ENCODE data around the gene JMJD6. TPM values are rescaled to one million over a fixed set of nuclear protein-coding genes. Genes with fewer than 3 reads are reported as not detected.

The JMJD6 gene
- total and polyA plus RNA-seq, 2 donors from 2014 or later: 23.6 to 34.3 TPM

DNA sequence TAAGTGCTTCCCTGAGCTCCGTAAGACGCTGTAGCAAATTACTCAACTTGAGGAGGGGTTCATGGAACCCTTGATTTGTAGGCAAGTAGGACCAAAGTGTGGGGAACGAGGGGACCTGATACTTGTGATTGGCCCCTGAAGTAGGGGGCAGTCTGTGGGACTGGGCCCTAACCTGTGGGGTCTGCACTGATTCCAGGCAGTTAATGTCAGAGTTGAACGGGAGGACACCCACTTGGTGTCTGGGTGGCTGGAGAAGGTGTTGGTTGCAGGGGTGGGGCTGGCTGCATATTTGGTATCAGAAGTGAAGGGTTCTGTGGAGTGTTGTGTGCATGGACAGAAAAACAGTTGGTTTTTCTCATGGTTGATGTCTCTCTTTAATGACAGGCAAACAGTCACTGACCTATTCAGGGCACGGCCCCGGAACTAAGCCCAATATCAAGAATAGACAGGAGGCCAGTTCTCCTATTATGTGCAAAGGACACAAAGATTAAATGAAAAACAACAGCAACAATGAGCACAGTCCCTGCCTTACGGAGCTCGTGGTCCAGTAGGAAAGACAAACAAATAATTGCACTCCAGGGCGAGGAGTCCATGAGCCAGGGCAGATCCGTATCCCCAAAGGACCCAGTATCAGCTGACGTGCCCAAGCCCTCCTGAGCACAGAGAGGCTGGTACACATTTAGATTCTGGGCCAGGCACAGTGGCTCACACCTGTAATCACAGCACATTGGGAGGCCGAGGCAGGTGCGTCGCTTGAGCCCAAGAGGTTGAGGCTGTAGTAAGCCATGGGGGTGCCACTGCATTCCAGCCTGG is 34.8 kb downstream of the JMJD6 start:
- Histone ChIP-seq H3K36me3 (ENCODE audit: control insufficient read depth in 2 of 3, insufficient read depth in 3 of 3, low read length in 3 of 3) (no peaks in the 10 kb centered on the region), H3K9ac (ENCODE audit: low read length in 3 of 3) (no peak overlapping the region), H3K27ac (ENCODE audit: low read depth in 2 of 2, low read length in 2 of 2) (no peak overlapping the region), H3K4me1 (ENCODE audit: control insufficient read depth in 2 of 3, insufficient read depth in 2 of 3, low read depth in 1 of 3, low read length in 3 of 3) (peaks cover 0 to 8% (median 0%) of the 10 kb centered on the region in 3 donors), H3K27me3 (ENCODE audit: control insufficient read depth, insufficient read depth, low read length) (no peaks in the 10 kb centered on the region), H3K4me3 (ENCODE audit: low read length in 3 of 3) (no peak overlapping the region), H3K9me3 (ENCODE audit: control insufficient read depth in 2 of 3, insufficient read depth in 1 of 3, low read length in 3 of 3) (no peaks in the 10 kb centered on the region)
- DNase-seq (peak in 1 of 5 donors; percentile 35), FAIRE-seq (no peak)
- intact Hi-C loops (cut with DNase I): no loop called here
- TF ChIP-seq, protein P1, sequence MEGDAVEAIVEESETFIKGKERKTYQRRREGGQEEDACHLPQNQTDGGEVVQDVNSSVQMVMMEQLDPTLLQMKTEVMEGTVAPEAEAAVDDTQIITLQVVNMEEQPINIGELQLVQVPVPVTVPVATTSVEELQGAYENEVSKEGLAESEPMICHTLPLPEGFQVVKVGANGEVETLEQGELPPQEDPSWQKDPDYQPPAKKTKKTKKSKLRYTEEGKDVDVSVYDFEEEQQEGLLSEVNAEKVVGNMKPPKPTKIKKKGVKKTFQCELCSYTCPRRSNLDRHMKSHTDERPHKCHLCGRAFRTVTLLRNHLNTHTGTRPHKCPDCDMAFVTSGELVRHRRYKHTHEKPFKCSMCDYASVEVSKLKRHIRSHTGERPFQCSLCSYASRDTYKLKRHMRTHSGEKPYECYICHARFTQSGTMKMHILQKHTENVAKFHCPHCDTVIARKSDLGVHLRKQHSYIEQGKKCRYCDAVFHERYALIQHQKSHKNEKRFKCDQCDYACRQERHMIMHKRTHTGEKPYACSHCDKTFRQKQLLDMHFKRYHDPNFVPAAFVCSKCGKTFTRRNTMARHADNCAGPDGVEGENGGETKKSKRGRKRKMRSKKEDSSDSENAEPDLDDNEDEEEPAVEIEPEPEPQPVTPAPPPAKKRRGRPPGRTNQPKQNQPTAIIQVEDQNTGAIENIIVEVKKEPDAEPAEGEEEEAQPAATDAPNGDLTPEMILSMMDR (IDR thresholded peaks at IDR 0.05; ENCODE audit: borderline replicate concordance, extremely low read depth, insufficient read depth): no peak

DNA sequence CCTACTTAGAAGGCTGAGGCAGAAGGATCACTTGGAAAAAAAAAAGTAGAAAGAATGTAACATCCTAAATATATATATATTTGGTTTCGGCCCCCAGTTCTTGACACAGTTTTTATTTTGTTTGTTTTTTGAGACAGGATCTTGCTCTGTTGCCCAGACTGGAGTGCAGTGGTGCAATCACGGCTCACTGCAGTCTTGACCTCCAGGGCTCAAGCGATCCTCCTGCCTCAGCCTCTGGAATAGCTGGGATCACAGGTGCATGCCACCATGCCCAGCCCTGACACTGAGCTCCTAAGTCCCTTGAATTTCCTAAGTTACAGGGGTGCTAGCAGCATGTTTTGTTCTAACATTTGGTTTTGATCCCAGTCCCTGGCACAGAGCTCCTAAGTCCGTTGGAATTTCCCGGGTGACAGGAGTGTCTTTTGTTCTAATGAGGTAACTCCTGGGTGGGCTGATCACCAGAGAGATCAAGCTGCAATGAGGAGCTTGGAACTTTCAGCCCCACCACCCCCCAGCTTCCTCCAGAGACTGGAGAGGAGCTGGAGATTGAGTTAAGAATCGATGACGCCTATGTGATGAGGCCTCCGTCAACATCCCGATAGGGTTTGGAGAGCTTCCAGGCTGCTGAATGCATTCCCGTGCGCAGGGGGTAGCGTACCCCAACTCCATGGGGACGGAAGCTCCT is 35.7 kb downstream of the JMJD6 start:
- DNase-seq: no peak
- no peak for FAIRE-seq
- Histone ChIP-seq H3K27me3 (ENCODE audit: control insufficient read depth, insufficient read depth, low read length) (no peaks in the 10 kb centered on the region), H3K27ac (ENCODE audit: low read depth in 2 of 2, low read length in 2 of 2) (no peak overlapping the region), H3K36me3 (ENCODE audit: control insufficient read depth in 2 of 3, insufficient read depth in 3 of 3, low read length in 3 of 3) (no peaks in the 10 kb centered on the region), H3K9me3 (ENCODE audit: control insufficient read depth in 2 of 3, insufficient read depth in 1 of 3, low read length in 3 of 3) (no peaks in the 10 kb centered on the region), H3K9ac (ENCODE audit: low read length in 3 of 3) (no peak overlapping the region), H3K4me3 (ENCODE audit: low read length in 3 of 3) (no peak overlapping the region), H3K4me1 (ENCODE audit: control insufficient read depth in 2 of 3, insufficient read depth in 2 of 3, low read depth in 1 of 3, low read length in 3 of 3) (peaks cover 0 to 7% (median 0%) of the 10 kb centered on the region in 3 donors)
- TF ChIP-seq, protein P1 (IDR thresholded peaks at IDR 0.05; ENCODE audit: borderline replicate concordance, extremely low read depth, insufficient read depth): no peak
- intact Hi-C loops (cut with DNase I): no loop called here

DNA sequence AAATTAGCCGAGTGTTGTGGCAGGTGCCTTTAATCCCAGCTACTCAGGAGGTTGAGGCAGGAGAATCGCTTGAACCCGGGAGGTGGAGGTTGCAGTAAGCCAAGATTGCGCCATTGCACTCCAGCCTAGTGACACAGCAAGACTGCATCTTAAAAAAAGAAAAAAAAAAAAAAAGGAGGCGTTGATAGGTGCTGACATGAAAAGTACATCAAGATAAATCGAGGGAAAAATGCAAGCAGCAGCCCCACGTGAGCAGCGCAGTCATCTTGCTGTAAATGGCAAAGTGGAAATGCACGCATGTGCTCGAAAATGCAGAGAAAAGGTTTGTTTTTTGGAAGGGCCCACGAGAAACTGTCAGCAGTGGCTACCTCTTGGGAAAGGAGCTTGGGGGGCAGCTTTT is 36.5 kb downstream of the JMJD6 start:
- no peak overlapping the region for H3K9ac ChIP-seq (ENCODE audit: low read length in 3 of 3)
- H3K36me3 ChIP-seq (ENCODE audit: control insufficient read depth in 2 of 3, insufficient read depth in 3 of 3, low read length in 3 of 3): no peaks in the 10 kb centered on the region
- H3K27ac ChIP-seq (ENCODE audit: low read depth in 2 of 2, low read length in 2 of 2): no peak overlapping the region
- DNase-seq: no peak
- intact Hi-C loops (cut with DNase I): no loop called here
- TF ChIP-seq, protein P1 (IDR thresholded peaks at IDR 0.05; ENCODE audit: borderline replicate concordance, extremely low read depth, insufficient read depth): no peak
- H3K27me3 ChIP-seq (ENCODE audit: control insufficient read depth, insufficient read depth, low read length): no peaks in the 10 kb centered on the region
- H3K9me3 ChIP-seq (ENCODE audit: control insufficient read depth in 2 of 3, insufficient read depth in 1 of 3, low read length in 3 of 3): no peaks in the 10 kb centered on the region
- FAIRE-seq: no peak
- H3K4me1 ChIP-seq (ENCODE audit: control insufficient read depth in 2 of 3, insufficient read depth in 2 of 3, low read depth in 1 of 3, low read length in 3 of 3): peaks cover 0 to 4% (median 0%) of the 10 kb centered on the region in 3 donors
- H3K4me3 ChIP-seq (ENCODE audit: low read length in 3 of 3): no peak overlapping the region
